Frontal cortex (tissue), 4 donors: ENCODE results near the gene KHDC4. TPM values are rescaled to one million over a fixed set of nuclear protein-coding genes. Genes with fewer than 3 reads are reported as not detected.

ENCODE experiments used
- DNase-seq, 2 donors: peaks; one replicate each; pipeline ENCODE4 v3.0.0; 2012; ENCODE audit warnings: low spot score in 2 of 2
- FAIRE-seq: peaks from 2 replicates; lab custom pipeline; 2012; peaks lifted over from hg19 to GRCh38; lab: Jason Lieb, UNC
- total RNA-seq: library from RNA; depleted of rRNA; stranded (reverse); fragments of >200 nt; gene quantifications from one replicate; pipeline ENCODE4 v1.2.3, GENCODE V29; 2014
- donor health status: control.
- donor health status: control.
- donor health status: control.

Gene KHDC4
- total RNA-seq, 1 donor from 2014 or later = 30.6 TPM

DNA sequence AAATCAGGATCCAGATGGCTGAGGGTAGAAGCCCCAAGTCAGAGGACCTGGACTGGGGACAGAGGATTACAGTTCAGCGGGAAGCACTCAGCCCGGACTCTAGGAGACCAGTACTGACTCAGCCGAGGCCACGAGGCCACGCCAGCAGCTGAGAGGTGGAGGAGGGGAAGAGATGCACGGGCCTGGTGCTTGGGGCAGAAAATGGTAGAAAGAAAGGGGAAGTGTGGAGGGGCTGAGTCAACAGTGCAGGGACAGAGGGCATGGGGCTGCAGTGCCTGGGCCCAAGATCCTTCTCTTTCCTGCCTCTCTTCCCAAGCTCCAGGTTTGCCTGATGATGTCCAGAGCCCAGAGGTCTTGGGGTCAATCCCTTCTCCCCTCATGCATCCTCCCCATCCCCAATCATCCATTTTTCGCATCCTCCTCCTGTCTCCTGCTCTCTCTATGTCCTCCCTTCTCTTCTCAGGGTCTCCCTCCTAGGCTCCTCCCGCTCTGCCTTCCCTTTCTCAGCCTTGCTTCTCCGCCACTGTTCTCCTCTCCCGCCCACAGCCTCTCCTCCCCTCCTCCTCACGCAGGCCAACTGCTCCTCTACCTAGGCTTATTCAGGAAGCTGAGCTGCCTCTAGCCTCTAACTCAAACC lies 36.4 kb upstream of the KHDC4 start:
- FAIRE-seq (no peak), DNase-seq (peak in 1 of 2 donors; percentile 67)

DNA sequence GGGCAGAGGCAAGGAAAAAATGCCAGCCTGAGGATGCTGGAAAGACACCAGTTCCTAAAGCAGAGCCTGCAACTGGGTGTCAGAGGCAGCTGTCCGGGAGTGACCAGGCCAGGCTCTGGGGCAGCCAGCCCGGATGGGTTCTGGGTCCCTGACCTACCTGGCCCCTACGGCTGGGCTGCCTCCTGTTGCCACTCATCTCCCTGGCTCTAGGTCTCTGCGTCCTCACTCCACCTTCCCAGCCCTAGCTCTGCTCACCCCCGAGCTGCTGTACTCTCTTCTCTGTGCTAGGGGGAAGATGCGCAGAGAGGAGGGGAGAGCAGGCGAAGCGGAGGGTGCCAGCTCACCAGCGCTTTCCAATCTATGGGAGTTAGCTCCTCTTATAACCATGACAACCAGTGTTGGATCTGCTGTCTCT lies 35.2 kb upstream of the KHDC4 start:
- no peak for FAIRE-seq
- no peak for DNase-seq

DNA sequence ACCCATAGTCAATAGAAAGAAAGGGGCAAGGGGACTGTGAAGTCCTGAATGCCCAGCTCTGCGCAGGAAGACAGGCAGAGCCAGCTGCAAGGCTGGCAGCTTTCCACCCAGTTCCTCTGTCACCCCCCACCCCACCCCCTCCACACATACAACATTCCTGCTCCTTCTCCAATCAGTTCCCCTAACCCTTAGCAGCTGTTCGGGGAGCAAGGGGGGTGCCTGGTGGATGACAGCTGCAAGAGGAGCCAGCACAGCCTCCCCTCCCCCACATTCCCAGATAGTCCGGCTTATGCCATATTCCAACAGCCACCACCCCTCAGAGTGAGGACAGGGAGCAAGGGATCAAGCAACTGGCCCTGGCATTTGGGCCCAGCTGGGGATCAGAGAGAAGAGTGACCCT lies 34.5 kb upstream of the KHDC4 start:
- FAIRE-seq (no peak), DNase-seq (no peak)

GRCh38 chr1:155968051-155968400 lies 33.8 kb upstream of the KHDC4 start:
- DNase-seq (no peak), FAIRE-seq (no peak)

- DNase-seq (no peak), FAIRE-seq (no peak)
Observed at GRCh38 chr1:155967341-155968050, 33.3 kb upstream of the KHDC4 start.

- no peak for FAIRE-seq
Observed at GRCh38 chr1:155966750-155967149, 32.5 kb upstream of the KHDC4 start.

DNA sequence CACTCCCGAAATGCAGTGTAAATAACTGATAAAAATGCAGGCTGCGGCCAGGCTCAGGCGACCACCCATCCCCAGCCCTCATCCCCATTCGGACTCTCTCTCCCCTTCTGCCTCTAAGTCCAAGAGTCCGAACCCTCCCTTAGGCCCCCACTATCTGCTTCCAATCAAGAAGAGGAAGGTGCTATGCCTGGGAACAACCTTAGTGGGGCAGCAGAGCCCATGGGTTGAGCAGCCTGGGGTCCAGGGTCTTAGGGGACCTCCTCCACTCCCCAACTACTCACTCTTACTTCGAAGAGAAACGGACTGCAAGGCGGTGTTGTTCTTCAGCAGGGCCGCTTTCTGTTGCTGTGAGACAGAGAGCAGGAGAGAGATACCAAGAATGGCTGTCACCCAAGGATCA lies 31.9 kb upstream of the KHDC4 start:
- DNase-seq (no peak), FAIRE-seq (no peak)

More at GRCh38 chr1:155966750-155967149, 32.5 kb upstream of the KHDC4 start:
- DNase-seq = no peak

GRCh38 chr1:155964193-155964592 lies 30.0 kb upstream of the KHDC4 start:
- FAIRE-seq (no peak), DNase-seq (no peak)

DNA sequence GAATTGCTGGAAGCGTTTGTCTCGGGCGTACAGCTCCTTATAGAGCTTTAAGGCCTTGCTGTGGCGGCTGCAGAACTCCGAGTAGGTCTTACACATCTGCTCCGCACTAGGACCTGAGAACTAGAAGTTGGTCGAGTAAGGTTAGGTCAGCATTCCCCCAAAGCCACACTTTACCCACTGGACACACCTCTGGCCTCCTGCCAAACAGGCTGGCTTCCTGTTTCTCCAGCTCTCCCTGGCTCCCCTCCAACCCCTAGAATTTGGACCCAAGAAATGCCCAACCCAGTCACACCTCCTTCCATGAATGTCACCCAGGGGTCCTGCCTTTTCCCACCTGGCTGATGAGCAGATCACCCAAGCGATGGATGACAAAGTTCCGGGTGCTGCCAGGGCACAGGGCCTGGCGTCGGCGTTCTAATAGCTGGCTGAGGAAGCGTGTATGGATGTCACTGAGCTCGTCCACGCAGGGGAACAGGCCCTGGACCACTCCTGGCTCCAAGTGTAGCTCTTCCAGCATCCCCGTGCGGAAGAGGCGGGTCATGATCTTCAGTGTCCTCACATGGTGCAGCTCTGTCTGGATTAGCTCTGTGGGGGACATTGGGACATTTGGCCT lies 28.5 kb upstream of the KHDC4 start:
- DNase-seq (no peak), FAIRE-seq (no peak)

- no peak for FAIRE-seq
- peak in 1 of 2 donors; percentile 55 for DNase-seq
Observed at GRCh38 chr1:155961937-155962336, 27.7 kb upstream of the KHDC4 start.

DNA sequence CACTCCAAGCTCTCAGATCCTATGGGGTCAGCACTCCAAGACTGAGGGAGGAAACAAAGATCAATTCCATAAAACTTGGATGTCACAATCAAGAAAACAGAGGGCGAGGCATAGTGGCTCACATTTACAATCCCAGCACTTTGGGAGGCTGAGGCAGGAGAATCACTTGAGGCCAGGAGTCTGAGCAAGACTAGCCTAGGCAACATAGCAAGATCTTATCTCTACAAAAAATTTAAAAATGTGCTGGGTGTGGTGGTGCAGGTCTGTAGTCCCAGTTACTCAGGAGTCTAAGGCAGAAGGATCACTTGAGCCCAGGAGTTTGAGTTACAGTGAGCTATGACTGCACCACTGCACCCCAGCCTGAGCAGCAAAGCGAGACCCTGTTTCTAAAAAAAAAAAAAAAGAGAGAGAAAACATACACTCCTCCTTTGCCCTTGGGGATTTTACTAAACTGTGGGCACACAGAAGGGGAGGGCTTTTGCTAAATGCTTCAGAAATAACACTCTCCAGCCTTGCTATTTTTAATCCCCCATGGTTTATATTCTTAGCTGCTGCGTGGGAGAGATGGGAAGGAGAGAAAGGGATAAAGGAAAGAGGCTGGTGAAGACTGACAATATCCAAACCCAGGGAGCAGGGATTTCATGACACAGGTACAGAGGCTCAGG lies 26.0 kb upstream of the KHDC4 start:
- DNase-seq = no peak
- no peak for FAIRE-seq

GRCh38 chr1:155957411-155957915 lies 23.2 kb upstream of the KHDC4 start:
- FAIRE-seq (no peak), DNase-seq (no peak)

DNA sequence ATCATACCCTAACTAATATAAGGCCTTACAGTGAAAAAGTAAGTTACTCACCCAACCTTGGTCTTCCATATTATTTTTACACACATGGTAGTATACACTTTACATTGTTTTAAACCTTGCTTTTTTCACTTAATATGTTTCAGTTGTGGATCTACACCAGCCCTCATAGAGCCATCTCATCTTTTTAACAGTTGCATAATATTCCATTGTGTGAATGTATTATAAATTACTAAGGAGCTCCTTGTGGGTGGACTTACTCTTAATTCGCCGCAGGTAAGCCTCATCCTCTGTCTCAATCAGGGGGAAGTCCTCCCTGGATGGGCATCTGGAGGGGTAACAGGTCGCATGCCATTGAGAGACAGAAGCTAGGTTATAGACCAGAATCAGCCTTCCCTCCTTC lies 20.4 kb upstream of the KHDC4 start:
- DNase-seq (no peak), FAIRE-seq (no peak)

- DNase-seq (no peak), FAIRE-seq (no peak)
Observed at GRCh38 chr1:155952505-155952890, 18.3 kb upstream of the KHDC4 start.

DNA sequence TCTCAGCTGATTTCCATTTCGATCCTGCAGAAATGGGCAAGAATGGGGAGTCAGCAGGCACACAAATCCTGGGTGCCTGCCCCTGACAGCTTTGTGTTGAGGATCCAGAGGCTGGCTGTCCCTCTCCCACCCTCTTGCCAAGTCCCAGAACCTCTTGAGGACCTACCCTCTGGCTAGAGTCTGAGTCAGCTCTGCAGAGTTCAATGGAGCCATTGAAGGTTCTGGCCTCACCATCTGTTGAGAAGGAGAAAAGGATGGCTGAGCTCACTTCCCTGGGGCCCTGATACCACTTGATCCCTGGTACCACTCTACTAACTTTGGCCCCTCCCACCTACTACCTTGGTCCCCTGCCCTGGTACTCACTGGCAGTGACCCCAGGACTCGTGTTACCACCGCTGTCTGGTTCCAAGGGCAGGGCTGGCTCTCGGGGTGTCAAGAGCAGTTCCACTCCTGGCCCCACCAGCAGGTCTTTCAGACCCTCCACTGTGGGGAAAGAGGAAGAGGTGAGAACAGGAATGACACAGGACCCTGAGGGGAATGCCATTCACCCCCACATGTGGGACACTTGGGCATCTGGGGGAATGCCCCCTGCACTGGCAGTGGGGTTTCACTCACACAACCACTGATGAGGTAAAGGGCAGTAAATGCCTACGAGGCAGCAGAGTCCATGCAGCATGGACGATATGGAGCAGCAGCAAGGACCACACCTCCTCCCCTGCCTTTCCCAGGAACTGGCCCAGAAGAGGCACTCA lies 17.7 kb upstream of the KHDC4 start:
- FAIRE-seq (no peak), DNase-seq (no peak)

- FAIRE-seq = no peak
- no peak for DNase-seq
Observed at GRCh38 chr1:155950829-155951228, 16.6 kb upstream of the KHDC4 start.

- DNase-seq (no peak), FAIRE-seq (no peak)
Observed at GRCh38 chr1:155947741-155948140, 13.5 kb upstream of the KHDC4 start.

- FAIRE-seq (no peak), DNase-seq (no peak)
Observed at GRCh38 chr1:155947292-155947691, 13.1 kb upstream of the KHDC4 start.

- DNase-seq (no peak), FAIRE-seq (no peak)
Observed at GRCh38 chr1:155946633-155947219, 12.5 kb upstream of the KHDC4 start.

DNA sequence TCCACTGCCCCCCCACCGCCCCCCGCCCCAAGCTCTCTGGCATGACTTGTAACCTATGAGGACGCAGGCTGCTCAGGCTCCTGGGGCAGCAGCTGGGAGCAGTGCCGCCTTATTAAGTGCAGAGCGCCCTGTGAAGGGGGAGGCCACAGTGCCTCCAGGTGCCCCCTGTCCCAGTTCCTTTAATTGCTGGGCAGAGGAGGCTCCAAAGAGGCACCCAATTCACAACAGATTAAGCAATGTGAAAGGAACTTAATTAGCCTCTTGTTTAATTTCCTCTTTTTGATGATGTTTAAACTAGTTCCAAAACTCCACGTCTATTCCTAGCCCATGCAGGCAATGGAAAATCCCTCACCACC lies 10.2 kb upstream of the KHDC4 start:
- FAIRE-seq = no peak

More for the DNA sequence above, 10.2 kb upstream of the KHDC4 start:
- DNase-seq = no peak
